GM23248 (cell line): Measurements from ENCODE around the gene KCNK15.

Source experiments
- EZH2 ChIP-seq: fragments of 200-600 bp; sonication (generic); IDR thresholded peaks from 2 replicates; pipeline ENCODE4 v1.6.1; 2018; ENCODE audit warnings: antibody characterized with exemption, mild to moderate bottlenecking; ENCODE audit not compliant: insufficient read depth, poor library complexity, severe bottlenecking
- EZH2phosphoT487 ChIP-seq: fragments of 200-600 bp; sonication (generic); IDR thresholded peaks from 2 replicates; pipeline ENCODE4 v1.6.1; 2018; ENCODE audit warnings: antibody characterized with exemption, moderate library complexity, mild to moderate bottlenecking, low read depth; ENCODE audit not compliant: insufficient read depth

DNA sequence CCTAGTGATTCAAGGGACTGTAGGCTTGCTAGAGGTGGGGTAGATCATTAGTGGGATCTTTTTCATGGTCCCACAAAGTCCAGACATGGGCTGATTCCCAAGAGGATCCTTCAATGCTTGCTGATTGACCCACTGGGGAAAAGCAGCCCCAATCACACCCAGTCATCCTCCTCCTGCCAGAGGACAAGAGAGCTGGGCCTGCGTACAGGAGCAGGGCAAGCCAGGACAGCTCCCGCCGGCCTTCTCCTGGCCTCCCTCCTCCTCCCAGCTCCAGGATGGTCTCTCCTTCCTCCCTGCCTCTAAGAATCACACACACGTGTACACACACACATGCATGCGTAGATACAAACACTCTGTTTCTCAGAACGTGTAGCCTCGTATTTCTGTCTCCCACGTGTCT, 27.0 kb downstream of the KCNK15 start:
- no peak for TF ChIP-seq EZH2phosphoT487
- TF ChIP-seq EZH2 = no peak
